GM23338 (cell line): ENCODE data around the gene GRHL3. TPM values are rescaled to one million over a fixed set of nuclear protein-coding genes. Genes with fewer than 3 reads are reported as not detected.

Experiments used
- ATAC-seq: fragments of 200-7000 bp; cut with Tn5 transposase; 3 replicates; pipeline ENCODE4 v1.9.1; 2020
- DNase-seq: peaks from one replicate; pipeline ENCODE4 v3.0.0-alpha.2; 2015; ENCODE audit warnings: low spot score
- H2AFZ ChIP-seq: fragments of 200-600 bp; sonication (generic); 2 replicates; pipeline ENCODE4 v1.8.0; 2016; ENCODE audit warnings: antibody characterized with exemption, mild to moderate bottlenecking, moderate library complexity
- H3F3A ChIP-seq: fragments of 200-600 bp; sonication (generic); replicated peaks from 2 replicates; pipeline ENCODE4 v1.8.0; 2017; ENCODE audit warnings: antibody characterized with exemption, mixed run types, low read depth
- H3K27ac ChIP-seq: fragments of 200-600 bp; sonication (generic); 2 replicates; pipeline ENCODE4 v1.6.1; 2016; ENCODE audit warnings: low read depth
- H3K27me3 ChIP-seq: fragments of 200-600 bp; sonication (generic); 2 replicates; pipeline ENCODE4 v1.8.0; 2016; ENCODE audit warnings: mild to moderate bottlenecking, mixed run types, moderate library complexity; ENCODE audit not compliant: insufficient read depth
- H3K36me3 ChIP-seq: fragments of 200-600 bp; sonication (generic); 2 replicates; pipeline ENCODE4 v1.8.0; 2016; ENCODE audit warnings: mild to moderate bottlenecking; ENCODE audit not compliant: insufficient read depth
- H3K4me1 ChIP-seq: fragments of 200-600 bp; sonication (generic); 2 replicates; pipeline ENCODE4 v1.8.0; 2016; ENCODE audit warnings: mild to moderate bottlenecking, moderate library complexity; ENCODE audit not compliant: insufficient read depth
- H3K4me2 ChIP-seq: fragments of 200-600 bp; sonication (generic); 2 replicates; pipeline ENCODE4 v1.7.1; 2017; ENCODE audit warnings: mixed run types
- H3K4me3 ChIP-seq: fragments of 200-600 bp; sonication (generic); 2 replicates; pipeline ENCODE4 v1.6.1; 2016; ENCODE audit warnings: mixed run types
- H3K79me2 ChIP-seq: fragments of 200-600 bp; sonication (generic); replicated peaks from 2 replicates; pipeline ENCODE4 v1.8.0; 2017; ENCODE audit warnings: mild to moderate bottlenecking; ENCODE audit not compliant: insufficient read depth
- H3K9me2 ChIP-seq: fragments of 200-600 bp; sonication (generic); 2 replicates; pipeline ENCODE4 v1.8.0; 2017; ENCODE audit not compliant: insufficient read depth
- H4K20me1 ChIP-seq: fragments of 200-600 bp; sonication (generic); replicated peaks from 2 replicates; pipeline ENCODE4 v1.8.0; 2017; ENCODE audit warnings: mild to moderate bottlenecking; ENCODE audit not compliant: insufficient read depth
- H3K27ac Mint-ChIP-seq: 2 replicates; pipeline ENCODE4 v1.8.0; 2020; ENCODE audit warnings: inconsistent platforms, mild to moderate bottlenecking, moderate library complexity, mixed read lengths
- H3K27me3 Mint-ChIP-seq: 3 replicates; pipeline ENCODE4 v1.8.0; 2022; ENCODE audit warnings: low read depth, mild to moderate bottlenecking, moderate library complexity, mixed read lengths, inconsistent platforms; ENCODE audit not compliant: insufficient read depth, poor library complexity
- H3K36me3 Mint-ChIP-seq: 3 replicates; pipeline ENCODE4 v1.8.0; 2021; ENCODE audit warnings: low read depth, mild to moderate bottlenecking, inconsistent platforms, moderate library complexity, mixed read lengths
- H3K4me1 Mint-ChIP-seq: 3 replicates; pipeline ENCODE4 v1.8.0; 2020; ENCODE audit warnings: mild to moderate bottlenecking, inconsistent platforms, mixed read lengths
- H3K4me3 Mint-ChIP-seq: 3 replicates; pipeline ENCODE4 v1.8.0; 2021; ENCODE audit warnings: moderate library complexity, mild to moderate bottlenecking, inconsistent platforms, mixed read lengths
- H3K9me3 Mint-ChIP-seq: 3 replicates; pipeline ENCODE4 v1.8.0; 2020; ENCODE audit warnings: moderate library complexity, mild to moderate bottlenecking, inconsistent platforms, mixed read lengths
- CREB1 ChIP-seq: fragments of 250-450 bp; sonication (Bioruptor Pico); IDR thresholded peaks from 2 replicates; pipeline ENCODE4 v1.5.0; 2020; ENCODE audit warnings: low read depth, mild to moderate bottlenecking, moderate library complexity
- EZH2 ChIP-seq: fragments of 200-600 bp; sonication (generic); IDR thresholded peaks from one replicate; pipeline ENCODE4 v1.8.0; 2017; ENCODE audit warnings: antibody characterized with exemption, mild to moderate bottlenecking, low read depth; ENCODE audit not compliant: unreplicated experiment
- EZH2phosphoT487 ChIP-seq: fragments of 200-600 bp; sonication (generic); IDR thresholded peaks from one replicate; pipeline ENCODE4 v1.8.1; 2018; ENCODE audit warnings: antibody characterized with exemption; ENCODE audit not compliant: unreplicated experiment
- JUNB ChIP-seq: IDR thresholded peaks from one replicate; pipeline ENCODE4 v1.6.1; 2016; ENCODE audit warnings: antibody characterized with exemption; ENCODE audit not compliant: unreplicated experiment
- NANOG ChIP-seq: IDR thresholded peaks from 2 replicates; pipeline ENCODE4 v1.6.1; 2016; ENCODE audit warnings: antibody characterized with exemption, borderline replicate concordance
- POLR2AphosphoS5 ChIP-seq: IDR thresholded peaks from 2 replicates; pipeline ENCODE4 v1.6.1; 2016; ENCODE audit warnings: antibody characterized with exemption, low read depth
- STAT1 ChIP-seq: IDR thresholded peaks from one replicate; pipeline ENCODE4 v1.6.1; 2016; ENCODE audit warnings: antibody characterized with exemption; ENCODE audit not compliant: unreplicated experiment
- ZNF114 ChIP-seq: fragments of 250-450 bp; sonication (Bioruptor Pico); IDR thresholded peaks from 2 replicates; pipeline ENCODE4 v1.5.0; 2020; ENCODE audit warnings: mild to moderate bottlenecking, moderate library complexity
- ZNF331 ChIP-seq: fragments of 250-450 bp; sonication (Bioruptor Pico); IDR thresholded peaks from 2 replicates; pipeline ENCODE4 v1.5.0; 2020; ENCODE audit warnings: low read depth, mild to moderate bottlenecking, moderate library complexity
- polyA plus RNA-seq: library from polyadenylated mRNA; unstranded; fragments of >200 nt; fragmentation: Nextera tagmentation; extraction: Ambion mirVana; gene quantifications from 2 replicates; pipeline ENCODE4 v1.2.1, GENCODE V29; 2016
- total RNA-seq: library from RNA; depleted of rRNA; stranded (reverse); fragments of >200 nt; shearing (Covaris generic); gene quantifications from 2 replicates; pipeline ENCODE4 v1.2.3, GENCODE V29; 2014
- TF ChIP-seq, protein P1 (sequence below), 2 experiments: fragments of 200-600 bp in 1 of 2; sonication (generic) in 1 of 2; conservative IDR thresholded peaks; 2 replicates each; pipeline versions ENCODE4 v1.5.1 to v1.6.1; 2016 to 2017; ENCODE audit warnings: antibody characterized with exemption in 2 of 2, low read depth in 2 of 2, mild to moderate bottlenecking in 2 of 2, moderate library complexity in 1 of 2
- TF ChIP-seq, protein P2 (sequence below): fragments of 250-450 bp; sonication (Bioruptor Pico); IDR thresholded peaks from 2 replicates; pipeline ENCODE4 v1.5.0; 2020; ENCODE audit warnings: mild to moderate bottlenecking, moderate library complexity
- TF ChIP-seq, protein P3 (sequence below): IDR thresholded peaks from 2 replicates; pipeline ENCODE4 v1.6.1; 2016; ENCODE audit warnings: antibody characterized with exemption
- TF ChIP-seq, protein P4 (sequence below): IDR thresholded peaks from one replicate; pipeline ENCODE4 v1.6.1; 2018; ENCODE audit warnings: antibody characterized with exemption; ENCODE audit not compliant: unreplicated experiment

The GRHL3 gene
- total and polyA plus RNA-seq, 2 experiments from 2014 or later, result 0.78 to 1.1 TPM

DNA sequence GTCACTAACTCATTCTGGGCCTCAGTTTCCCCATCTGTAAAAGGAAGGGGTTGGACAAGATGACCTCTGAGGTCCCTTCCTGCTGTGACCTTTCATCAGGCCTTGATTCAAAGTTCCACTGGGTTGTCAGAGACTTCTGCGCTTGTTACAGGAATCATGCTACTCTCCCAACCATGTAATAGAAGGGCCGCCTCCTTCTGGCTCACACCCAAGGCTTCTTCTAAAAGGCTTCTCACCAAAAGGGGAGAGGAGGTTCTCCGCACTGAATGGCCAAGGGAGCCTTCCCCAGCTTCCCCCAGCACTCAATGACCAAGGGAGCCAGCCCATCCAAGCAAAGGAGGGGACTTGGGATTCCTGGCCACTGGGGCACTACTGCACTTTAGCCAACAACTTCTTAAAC lies 42.7 kb downstream of the GRHL3 start:
- H4K20me1 ChIP-seq, result no peaks in the 10 kb centered on the region

More for the DNA sequence above, 42.7 kb downstream of the GRHL3 start:
- TF ChIP-seq ZNF114, result no peak
- no peak for TF ChIP-seq ZNF331 (CRISPR knock-in tag)
- TF ChIP-seq, protein P1, sequence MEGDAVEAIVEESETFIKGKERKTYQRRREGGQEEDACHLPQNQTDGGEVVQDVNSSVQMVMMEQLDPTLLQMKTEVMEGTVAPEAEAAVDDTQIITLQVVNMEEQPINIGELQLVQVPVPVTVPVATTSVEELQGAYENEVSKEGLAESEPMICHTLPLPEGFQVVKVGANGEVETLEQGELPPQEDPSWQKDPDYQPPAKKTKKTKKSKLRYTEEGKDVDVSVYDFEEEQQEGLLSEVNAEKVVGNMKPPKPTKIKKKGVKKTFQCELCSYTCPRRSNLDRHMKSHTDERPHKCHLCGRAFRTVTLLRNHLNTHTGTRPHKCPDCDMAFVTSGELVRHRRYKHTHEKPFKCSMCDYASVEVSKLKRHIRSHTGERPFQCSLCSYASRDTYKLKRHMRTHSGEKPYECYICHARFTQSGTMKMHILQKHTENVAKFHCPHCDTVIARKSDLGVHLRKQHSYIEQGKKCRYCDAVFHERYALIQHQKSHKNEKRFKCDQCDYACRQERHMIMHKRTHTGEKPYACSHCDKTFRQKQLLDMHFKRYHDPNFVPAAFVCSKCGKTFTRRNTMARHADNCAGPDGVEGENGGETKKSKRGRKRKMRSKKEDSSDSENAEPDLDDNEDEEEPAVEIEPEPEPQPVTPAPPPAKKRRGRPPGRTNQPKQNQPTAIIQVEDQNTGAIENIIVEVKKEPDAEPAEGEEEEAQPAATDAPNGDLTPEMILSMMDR (conservative IDR thresholded peaks at IDR 0.05; ENCODE audit: low read depth in 2 of 2), result no peak
- TF ChIP-seq JUNB, result no peak
- no peak for TF ChIP-seq POLR2AphosphoS5
- TF ChIP-seq STAT1, result no peak
- TF ChIP-seq, protein P2, sequence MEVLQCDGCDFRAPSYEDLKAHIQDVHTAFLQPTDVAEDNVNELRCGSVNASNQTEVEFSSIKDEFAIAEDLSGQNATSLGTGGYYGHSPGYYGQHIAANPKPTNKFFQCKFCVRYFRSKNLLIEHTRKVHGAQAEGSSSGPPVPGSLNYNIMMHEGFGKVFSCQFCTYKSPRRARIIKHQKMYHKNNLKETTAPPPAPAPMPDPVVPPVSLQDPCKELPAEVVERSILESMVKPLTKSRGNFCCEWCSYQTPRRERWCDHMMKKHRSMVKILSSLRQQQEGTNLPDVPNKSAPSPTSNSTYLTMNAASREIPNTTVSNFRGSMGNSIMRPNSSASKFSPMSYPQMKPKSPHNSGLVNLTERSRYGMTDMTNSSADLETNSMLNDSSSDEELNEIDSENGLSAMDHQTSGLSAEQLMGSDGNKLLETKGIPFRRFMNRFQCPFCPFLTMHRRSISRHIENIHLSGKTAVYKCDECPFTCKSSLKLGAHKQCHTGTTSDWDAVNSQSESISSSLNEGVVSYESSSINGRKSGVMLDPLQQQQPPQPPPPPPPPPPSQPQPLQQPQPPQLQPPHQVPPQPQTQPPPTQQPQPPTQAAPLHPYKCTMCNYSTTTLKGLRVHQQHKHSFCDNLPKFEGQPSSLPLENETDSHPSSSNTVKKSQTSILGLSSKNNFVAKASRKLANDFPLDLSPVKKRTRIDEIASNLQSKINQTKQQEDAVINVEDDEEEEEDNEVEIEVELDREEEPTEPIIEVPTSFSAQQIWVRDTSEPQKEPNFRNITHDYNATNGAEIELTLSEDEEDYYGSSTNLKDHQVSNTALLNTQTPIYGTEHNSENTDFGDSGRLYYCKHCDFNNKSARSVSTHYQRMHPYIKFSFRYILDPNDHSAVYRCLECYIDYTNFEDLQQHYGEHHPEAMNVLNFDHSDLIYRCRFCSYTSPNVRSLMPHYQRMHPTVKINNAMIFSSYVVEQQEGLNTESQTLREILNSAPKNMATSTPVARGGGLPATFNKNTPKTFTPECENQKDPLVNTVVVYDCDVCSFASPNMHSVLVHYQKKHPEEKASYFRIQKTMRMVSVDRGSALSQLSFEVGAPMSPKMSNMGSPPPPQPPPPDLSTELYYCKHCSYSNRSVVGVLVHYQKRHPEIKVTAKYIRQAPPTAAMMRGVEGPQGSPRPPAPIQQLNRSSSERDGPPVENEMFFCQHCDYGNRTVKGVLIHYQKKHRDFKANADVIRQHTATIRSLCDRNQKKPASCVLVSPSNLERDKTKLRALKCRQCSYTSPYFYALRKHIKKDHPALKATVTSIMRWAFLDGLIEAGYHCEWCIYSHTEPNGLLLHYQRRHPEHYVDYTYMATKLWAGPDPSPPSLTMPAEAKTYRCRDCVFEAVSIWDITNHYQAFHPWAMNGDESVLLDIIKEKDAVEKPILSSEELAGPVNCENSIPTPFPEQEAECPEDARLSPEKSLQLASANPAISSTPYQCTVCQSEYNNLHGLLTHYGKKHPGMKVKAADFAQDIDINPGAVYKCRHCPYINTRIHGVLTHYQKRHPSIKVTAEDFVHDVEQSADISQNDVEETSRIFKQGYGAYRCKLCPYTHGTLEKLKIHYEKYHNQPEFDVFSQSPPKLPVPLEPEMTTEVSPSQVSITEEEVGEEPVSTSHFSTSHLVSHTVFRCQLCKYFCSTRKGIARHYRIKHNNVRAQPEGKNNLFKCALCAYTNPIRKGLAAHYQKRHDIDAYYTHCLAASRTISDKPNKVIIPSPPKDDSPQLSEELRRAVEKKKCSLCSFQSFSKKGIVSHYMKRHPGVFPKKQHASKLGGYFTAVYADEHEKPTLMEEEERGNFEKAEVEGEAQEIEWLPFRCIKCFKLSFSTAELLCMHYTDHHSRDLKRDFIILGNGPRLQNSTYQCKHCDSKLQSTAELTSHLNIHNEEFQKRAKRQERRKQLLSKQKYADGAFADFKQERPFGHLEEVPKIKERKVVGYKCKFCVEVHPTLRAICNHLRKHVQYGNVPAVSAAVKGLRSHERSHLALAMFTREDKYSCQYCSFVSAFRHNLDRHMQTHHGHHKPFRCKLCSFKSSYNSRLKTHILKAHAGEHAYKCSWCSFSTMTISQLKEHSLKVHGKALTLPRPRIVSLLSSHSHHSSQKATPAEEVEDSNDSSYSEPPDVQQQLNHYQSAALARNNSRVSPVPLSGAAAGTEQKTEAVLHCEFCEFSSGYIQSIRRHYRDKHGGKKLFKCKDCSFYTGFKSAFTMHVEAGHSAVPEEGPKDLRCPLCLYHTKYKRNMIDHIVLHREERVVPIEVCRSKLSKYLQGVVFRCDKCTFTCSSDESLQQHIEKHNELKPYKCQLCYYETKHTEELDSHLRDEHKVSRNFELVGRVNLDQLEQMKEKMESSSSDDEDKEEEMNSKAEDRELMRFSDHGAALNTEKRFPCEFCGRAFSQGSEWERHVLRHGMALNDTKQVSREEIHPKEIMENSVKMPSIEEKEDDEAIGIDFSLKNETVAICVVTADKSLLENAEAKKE (CRISPR knock-in tag), result no peak
- TF ChIP-seq NANOG, result no peak
- TF ChIP-seq, protein P3, sequence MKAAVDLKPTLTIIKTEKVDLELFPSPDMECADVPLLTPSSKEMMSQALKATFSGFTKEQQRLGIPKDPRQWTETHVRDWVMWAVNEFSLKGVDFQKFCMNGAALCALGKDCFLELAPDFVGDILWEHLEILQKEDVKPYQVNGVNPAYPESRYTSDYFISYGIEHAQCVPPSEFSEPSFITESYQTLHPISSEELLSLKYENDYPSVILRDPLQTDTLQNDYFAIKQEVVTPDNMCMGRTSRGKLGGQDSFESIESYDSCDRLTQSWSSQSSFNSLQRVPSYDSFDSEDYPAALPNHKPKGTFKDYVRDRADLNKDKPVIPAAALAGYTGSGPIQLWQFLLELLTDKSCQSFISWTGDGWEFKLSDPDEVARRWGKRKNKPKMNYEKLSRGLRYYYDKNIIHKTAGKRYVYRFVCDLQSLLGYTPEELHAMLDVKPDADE, result no peak
- no peak for TF ChIP-seq CREB1 (CRISPR knock-in tag)
- no peak for TF ChIP-seq EZH2phosphoT487
- TF ChIP-seq, protein P4, sequence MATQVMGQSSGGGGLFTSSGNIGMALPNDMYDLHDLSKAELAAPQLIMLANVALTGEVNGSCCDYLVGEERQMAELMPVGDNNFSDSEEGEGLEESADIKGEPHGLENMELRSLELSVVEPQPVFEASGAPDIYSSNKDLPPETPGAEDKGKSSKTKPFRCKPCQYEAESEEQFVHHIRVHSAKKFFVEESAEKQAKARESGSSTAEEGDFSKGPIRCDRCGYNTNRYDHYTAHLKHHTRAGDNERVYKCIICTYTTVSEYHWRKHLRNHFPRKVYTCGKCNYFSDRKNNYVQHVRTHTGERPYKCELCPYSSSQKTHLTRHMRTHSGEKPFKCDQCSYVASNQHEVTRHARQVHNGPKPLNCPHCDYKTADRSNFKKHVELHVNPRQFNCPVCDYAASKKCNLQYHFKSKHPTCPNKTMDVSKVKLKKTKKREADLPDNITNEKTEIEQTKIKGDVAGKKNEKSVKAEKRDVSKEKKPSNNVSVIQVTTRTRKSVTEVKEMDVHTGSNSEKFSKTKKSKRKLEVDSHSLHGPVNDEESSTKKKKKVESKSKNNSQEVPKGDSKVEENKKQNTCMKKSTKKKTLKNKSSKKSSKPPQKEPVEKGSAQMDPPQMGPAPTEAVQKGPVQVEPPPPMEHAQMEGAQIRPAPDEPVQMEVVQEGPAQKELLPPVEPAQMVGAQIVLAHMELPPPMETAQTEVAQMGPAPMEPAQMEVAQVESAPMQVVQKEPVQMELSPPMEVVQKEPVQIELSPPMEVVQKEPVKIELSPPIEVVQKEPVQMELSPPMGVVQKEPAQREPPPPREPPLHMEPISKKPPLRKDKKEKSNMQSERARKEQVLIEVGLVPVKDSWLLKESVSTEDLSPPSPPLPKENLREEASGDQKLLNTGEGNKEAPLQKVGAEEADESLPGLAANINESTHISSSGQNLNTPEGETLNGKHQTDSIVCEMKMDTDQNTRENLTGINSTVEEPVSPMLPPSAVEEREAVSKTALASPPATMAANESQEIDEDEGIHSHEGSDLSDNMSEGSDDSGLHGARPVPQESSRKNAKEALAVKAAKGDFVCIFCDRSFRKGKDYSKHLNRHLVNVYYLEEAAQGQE, result no peak
- TF ChIP-seq EZH2, result no peak
- ATAC-seq (no peak), DNase-seq (no peak)
- no peak overlapping the region for H2AFZ ChIP-seq
- no peaks in the 10 kb centered on the region for H3K27me3 ChIP-seq
- Mint-ChIP-seq H3K4me3 (no peak overlapping the region), H3K27me3 (peaks cover 2% of the 10 kb centered on the region), H3K9me3 (no peaks in the 10 kb centered on the region), H3K27ac (no peak overlapping the region), H3K4me1 (peaks cover 6% of the 10 kb centered on the region; the same call in 1 of the 3 replicates), H3K36me3 (peaks cover 4% of the 10 kb centered on the region; the same call in 2 of the 3 replicates)
- H3K4me1 ChIP-seq, result no peaks in the 10 kb centered on the region
- no peaks in the 10 kb centered on the region for H3K36me3 ChIP-seq
- no peak overlapping the region for H3K4me3 ChIP-seq
- no peaks in the 10 kb centered on the region for H3K79me2 ChIP-seq
- H3F3A ChIP-seq, result no peaks in the 10 kb centered on the region
- H3K4me2 ChIP-seq, result no peak overlapping the region
- H3K27ac ChIP-seq, result no peak overlapping the region
- H3K9me2 ChIP-seq, result no peaks in the 10 kb centered on the region
